Loucy (cell line): ENCODE measurements around the gene MAML2.

ENCODE experiments used
- H2AFZ ChIP-seq: fragments of 200-600 bp; sonication (generic); 2 replicates; pipeline ENCODE4 v1.6.0; 2016; ENCODE audit warnings: antibody characterized with exemption, mild to moderate bottlenecking, low read length, moderate library complexity
- H3F3A ChIP-seq: fragments of 200-600 bp; 2 replicates; pipeline ENCODE4 v1.6.0; 2016; ENCODE audit warnings: antibody characterized with exemption, low read depth, mild to moderate bottlenecking
- H3K27me3 ChIP-seq: fragments of 200-600 bp; sonication (generic); 2 replicates; pipeline ENCODE4 v1.6.1; 2014; ENCODE audit warnings: low read length, mild to moderate bottlenecking; ENCODE audit not compliant: insufficient read depth, poor library complexity, severe bottlenecking
- H3K36me3 ChIP-seq: fragments of 200-600 bp; sonication (generic); 2 replicates; pipeline ENCODE4 v1.6.1; 2016; ENCODE audit warnings: low read length; ENCODE audit not compliant: insufficient read depth
- H3K4me1 ChIP-seq: fragments of 200-600 bp; sonication (generic); 2 replicates; pipeline ENCODE4 v1.5.1; 2014; ENCODE audit warnings: low read length, mild to moderate bottlenecking; ENCODE audit not compliant: insufficient read depth, poor library complexity, severe bottlenecking
- H3K4me2 ChIP-seq: fragments of 200-600 bp; sonication (generic); 2 replicates; pipeline ENCODE4 v1.6.0; 2014; ENCODE audit warnings: antibody characterized with exemption, low read length, low read depth, mild to moderate bottlenecking; ENCODE audit not compliant: poor library complexity, severe bottlenecking
- H3K4me3 ChIP-seq: fragments of 200-600 bp; sonication (generic); 2 replicates; pipeline ENCODE4 v1.5.1; 2014; ENCODE audit warnings: low read length, mild to moderate bottlenecking, mixed read lengths; ENCODE audit not compliant: poor library complexity, severe bottlenecking
- H3K79me2 ChIP-seq: fragments of 200-600 bp; sonication (generic); 2 replicates; pipeline ENCODE4 v1.6.1; 2014; ENCODE audit warnings: low read length; ENCODE audit not compliant: insufficient read depth
- H3K9ac ChIP-seq: fragments of 200-600 bp; sonication (generic); 2 replicates; pipeline ENCODE4 v1.6.0; 2014; ENCODE audit warnings: mild to moderate bottlenecking, low read depth, low read length, moderate library complexity; ENCODE audit not compliant: poor library complexity, severe bottlenecking
- H3K9me2 ChIP-seq: fragments of 200-600 bp; sonication (generic); replicated peaks from 2 replicates; pipeline ENCODE4 v1.6.1; 2016; ENCODE audit warnings: low read depth, low read length, mixed read lengths
- H3K9me3 ChIP-seq: fragments of 200-600 bp; sonication (generic); 2 replicates; pipeline ENCODE4 v1.6.1; 2014; ENCODE audit warnings: mild to moderate bottlenecking, antibody characterized with exemption, low read length, low read depth; ENCODE audit not compliant: insufficient read depth
- H4K20me1 ChIP-seq: fragments of 200-600 bp; sonication (generic); 2 replicates; pipeline ENCODE4 v1.6.0; 2014; ENCODE audit warnings: antibody characterized with exemption, low read length, mild to moderate bottlenecking; ENCODE audit not compliant: insufficient read depth, poor library complexity, severe bottlenecking
- EZH2phosphoT487 ChIP-seq: fragments of 200-600 bp; IDR thresholded peaks from 2 replicates; pipeline ENCODE4 v1.6.1; 2018; ENCODE audit warnings: antibody characterized with exemption, mild to moderate bottlenecking, moderate library complexity, borderline replicate concordance
- TF ChIP-seq, protein P1 (sequence below): fragments of 200-600 bp; sonication (generic); conservative IDR thresholded peaks from 2 replicates; pipeline ENCODE4 v1.5.1; 2014; ENCODE audit warnings: mild to moderate bottlenecking, antibody characterized with exemption, low read length

MAML2 gene

GRCh38 chr11:96126917-96127595 is 215.9 kb downstream of the MAML2 start:
- Histone ChIP-seq H3K4me2 (no peak overlapping the region), H3K9me2 (no peaks in the 10 kb centered on the region), H3K27me3 (no peaks in the 10 kb centered on the region), H3F3A (no peaks in the 10 kb centered on the region), H3K4me3 (no peak overlapping the region), H3K4me1 (peaks cover 29% of the 10 kb centered on the region), H4K20me1 (no peaks in the 10 kb centered on the region), H3K36me3 (no peaks in the 10 kb centered on the region), H3K9me3 (no peaks in the 10 kb centered on the region), H3K9ac (no peak overlapping the region), H2AFZ (no peak overlapping the region), H3K79me2 (no peaks in the 10 kb centered on the region)
- TF ChIP-seq EZH2phosphoT487 = no peak
- TF ChIP-seq, protein P1, sequence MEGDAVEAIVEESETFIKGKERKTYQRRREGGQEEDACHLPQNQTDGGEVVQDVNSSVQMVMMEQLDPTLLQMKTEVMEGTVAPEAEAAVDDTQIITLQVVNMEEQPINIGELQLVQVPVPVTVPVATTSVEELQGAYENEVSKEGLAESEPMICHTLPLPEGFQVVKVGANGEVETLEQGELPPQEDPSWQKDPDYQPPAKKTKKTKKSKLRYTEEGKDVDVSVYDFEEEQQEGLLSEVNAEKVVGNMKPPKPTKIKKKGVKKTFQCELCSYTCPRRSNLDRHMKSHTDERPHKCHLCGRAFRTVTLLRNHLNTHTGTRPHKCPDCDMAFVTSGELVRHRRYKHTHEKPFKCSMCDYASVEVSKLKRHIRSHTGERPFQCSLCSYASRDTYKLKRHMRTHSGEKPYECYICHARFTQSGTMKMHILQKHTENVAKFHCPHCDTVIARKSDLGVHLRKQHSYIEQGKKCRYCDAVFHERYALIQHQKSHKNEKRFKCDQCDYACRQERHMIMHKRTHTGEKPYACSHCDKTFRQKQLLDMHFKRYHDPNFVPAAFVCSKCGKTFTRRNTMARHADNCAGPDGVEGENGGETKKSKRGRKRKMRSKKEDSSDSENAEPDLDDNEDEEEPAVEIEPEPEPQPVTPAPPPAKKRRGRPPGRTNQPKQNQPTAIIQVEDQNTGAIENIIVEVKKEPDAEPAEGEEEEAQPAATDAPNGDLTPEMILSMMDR = no peak

- Histone ChIP-seq H3F3A (no peaks in the 10 kb centered on the region), H3K79me2 (no peaks in the 10 kb centered on the region), H3K4me3 (no peak overlapping the region), H4K20me1 (no peaks in the 10 kb centered on the region), H2AFZ (no peak overlapping the region), H3K36me3 (no peaks in the 10 kb centered on the region), H3K9me2 (no peaks in the 10 kb centered on the region), H3K4me1 (peaks cover 29% of the 10 kb centered on the region), H3K4me2 (no peak overlapping the region), H3K9ac (no peak overlapping the region), H3K9me3 (no peaks in the 10 kb centered on the region), H3K27me3 (no peaks in the 10 kb centered on the region)
- no peak for TF ChIP-seq EZH2phosphoT487
- TF ChIP-seq, protein P1 = no peak
Observed at GRCh38 chr11:96125400-96125799, 217.6 kb downstream of the MAML2 start.

DNA sequence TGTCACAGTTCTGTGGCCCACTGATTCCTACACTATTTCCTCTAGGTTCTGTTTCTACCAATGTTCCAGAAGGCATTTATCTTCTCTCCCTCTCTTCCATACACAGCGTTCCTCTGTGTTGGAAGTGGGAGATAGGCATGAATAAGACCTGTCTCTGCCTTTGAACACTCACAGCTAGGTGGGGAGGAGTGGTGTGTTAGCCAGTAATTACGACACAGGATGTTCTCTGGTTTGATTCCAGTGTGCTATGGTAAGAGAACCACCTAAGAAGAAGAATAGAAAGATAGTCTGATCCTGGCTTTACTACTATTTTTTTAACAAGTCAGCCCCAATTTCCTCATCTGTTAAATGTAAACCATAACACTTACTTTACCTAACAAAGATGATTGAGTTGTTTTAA is 218.8 kb downstream of the MAML2 start:
- TF ChIP-seq EZH2phosphoT487 = no peak
- TF ChIP-seq, protein P1 = no peak
- H4K20me1 ChIP-seq = no peaks in the 10 kb centered on the region
- H3K36me3 ChIP-seq = no peaks in the 10 kb centered on the region
- no peaks in the 10 kb centered on the region for H3K9me2 ChIP-seq
- no peak overlapping the region for H2AFZ ChIP-seq
- no peaks in the 10 kb centered on the region for H3K27me3 ChIP-seq
- H3F3A ChIP-seq = no peaks in the 10 kb centered on the region
- no peaks in the 10 kb centered on the region for H3K9me3 ChIP-seq
- no peaks in the 10 kb centered on the region for H3K79me2 ChIP-seq
- no peak overlapping the region for H3K4me3 ChIP-seq
- peak overlapping the region; percentile 76 for H3K4me2 ChIP-seq
- no peak overlapping the region for H3K9ac ChIP-seq
- peaks cover 29% of the 10 kb centered on the region for H3K4me1 ChIP-seq
